Activated naive CD4-positive, alpha-beta T cell treated with anti-CD3 and anti-CD28 coated beads for 36 hours (primary cell): Measurements from ENCODE around the gene PIK3C3. TPM values are rescaled to one million over a fixed set of nuclear protein-coding genes. Genes with fewer than 3 reads are reported as not detected.

Experiments used
- CTCF ChIA-PET: fragments of 350-600 bp; sonication (Branson Sonifier 250); formaldehyde crosslinking; loops from one replicate; lab custom pipeline; 2021; ENCODE audit warnings: antibody characterized with exemption; lab: Charles Lee
- DNase-seq: peaks from one replicate; pipeline ENCODE4 v3.0.0-alpha.2; 2020
- H3K27ac Mint-ChIP-seq: one replicate; pipeline ENCODE4 v1.8.0; 2021; ENCODE audit warnings: mild to moderate bottlenecking, mixed read lengths
- H3K27me3 Mint-ChIP-seq: one replicate; pipeline ENCODE4 v1.8.0; 2021; ENCODE audit warnings: low read depth, mixed read lengths
- H3K36me3 Mint-ChIP-seq: one replicate; pipeline ENCODE4 v1.8.0; 2021; ENCODE audit warnings: low read depth, mixed read lengths
- H3K4me1 Mint-ChIP-seq: one replicate; pipeline ENCODE4 v1.8.0; 2021; ENCODE audit warnings: low read depth, mixed read lengths
- H3K4me3 Mint-ChIP-seq: one replicate; pipeline ENCODE4 v1.8.0; 2021; ENCODE audit warnings: mild to moderate bottlenecking, moderate library complexity, mixed read lengths
- H3K9me3 Mint-ChIP-seq: one replicate; pipeline ENCODE4 v1.8.0; 2021; ENCODE audit warnings: mixed read lengths
- intact Hi-C: fragments of 100-400 bp; cut with micrococcal nuclease; formaldehyde crosslinking; loops from one replicate; pipeline ENCODE4 v1.15.1; 2023
- total RNA-seq, 2 experiments: library from RNA; stranded (reverse); gene quantifications; one replicate each; pipeline ENCODE4 v1.2.3, GENCODE V29; 2021

The PIK3C3 gene
- total RNA-seq: 10 to 100 TPM; 35.3 to 35.4 TPM

GRCh38 chr18:41954827-41955613, at the start of gene PIK3C3:
PIK3C3 (plus strand) TSS chr18:41955234; CDS start chr18:41955292, 58 bp downstream.
- H3K4me1 Mint-ChIP-seq: peaks cover 32% of the 10 kb centered on the region
- peaks cover 2% of the 10 kb centered on the region for H3K27me3 Mint-ChIP-seq
- intact Hi-C loops: loop anchor here (1.0 kb wide), 3 partner anchors 8 to 28 kb away; no protein-coding TSS in a partner anchor
- CTCF ChIA-PET: interaction anchor here (0.6 to 1.3 kb wide), 2 partner anchors 21 to 1758 kb away, joined by 3 to 5 read pairs; no protein-coding TSS in a partner anchor
- peak within 1 kb of the TSS; percentile 100 for H3K4me3 Mint-ChIP-seq
- H3K27ac Mint-ChIP-seq: peak within 1 kb of the TSS; percentile 97
- DNase-seq: peak; percentile 97
- no peaks in the 10 kb centered on the region for H3K9me3 Mint-ChIP-seq
- H3K36me3 Mint-ChIP-seq: peaks cover 19% of the 10 kb centered on the region

GRCh38 chr18:41905786-41906527, 49.1 kb upstream of the PIK3C3 start:
- Mint-ChIP-seq H3K36me3 (no peaks in the 10 kb centered on the region), H3K9me3 (no peaks in the 10 kb centered on the region), H3K27me3 (no peaks in the 10 kb centered on the region), H3K4me1 (peaks cover 13% of the 10 kb centered on the region), H3K4me3 (no peak overlapping the region), H3K27ac (no peak overlapping the region)
- CTCF ChIA-PET: interaction anchor here (0.7 kb wide), 1 partner anchor 224 kb away, joined by 3 read pairs; no protein-coding TSS in a partner anchor
- DNase-seq: no peak
- intact Hi-C loops: loop anchor here (1.0 to 10.0 kb wide), 2 partner anchors 81 to 138 kb away; no protein-coding TSS in a partner anchor

GRCh38 chr18:41906528-41907146, 48.4 kb upstream of the PIK3C3 start:
- Mint-ChIP-seq H3K36me3 (no peaks in the 10 kb centered on the region), H3K27ac (no peak overlapping the region), H3K4me3 (no peak overlapping the region), H3K9me3 (no peaks in the 10 kb centered on the region), H3K4me1 (peaks cover 13% of the 10 kb centered on the region), H3K27me3 (no peaks in the 10 kb centered on the region)
- intact Hi-C loops: loop anchor here (1.0 to 10.0 kb wide), 2 partner anchors 82 to 138 kb away; no protein-coding TSS in a partner anchor
- CTCF ChIA-PET: no interaction called here
- peak; percentile 28 for DNase-seq

GRCh38 chr18:41917181-41917580, 37.9 kb upstream of the PIK3C3 start:
- H3K4me1 Mint-ChIP-seq: no peaks in the 10 kb centered on the region

GRCh38 chr18:41921770-41922169, 33.3 kb upstream of the PIK3C3 start:
- CTCF ChIA-PET: no interaction called here
- H3K4me3 Mint-ChIP-seq: no peak overlapping the region
- H3K27me3 Mint-ChIP-seq: peaks cover 13% of the 10 kb centered on the region
- H3K9me3 Mint-ChIP-seq: no peaks in the 10 kb centered on the region
- intact Hi-C loops: no loop called here
- H3K4me1 Mint-ChIP-seq: no peaks in the 10 kb centered on the region
- no peak overlapping the region for H3K27ac Mint-ChIP-seq
- no peak for DNase-seq
- no peaks in the 10 kb centered on the region for H3K36me3 Mint-ChIP-seq

More at GRCh38 chr18:41917181-41917580, 37.9 kb upstream of the PIK3C3 start:
- peaks cover 13% of the 10 kb centered on the region for H3K27me3 Mint-ChIP-seq
- intact Hi-C loops: no loop called here
- H3K36me3 Mint-ChIP-seq: no peaks in the 10 kb centered on the region
- DNase-seq: no peak
- H3K9me3 Mint-ChIP-seq: no peaks in the 10 kb centered on the region
- H3K27ac Mint-ChIP-seq: no peak overlapping the region
- CTCF ChIA-PET: no interaction called here
- no peak overlapping the region for H3K4me3 Mint-ChIP-seq

- CTCF ChIA-PET: no interaction called here
- Mint-ChIP-seq H3K4me1 (no peaks in the 10 kb centered on the region), H3K4me3 (no peak overlapping the region), H3K9me3 (no peaks in the 10 kb centered on the region), H3K27me3 (peaks cover 9% of the 10 kb centered on the region), H3K36me3 (no peaks in the 10 kb centered on the region), H3K27ac (no peak overlapping the region)
- DNase-seq: no peak
- intact Hi-C loops: no loop called here
Observed at GRCh38 chr18:41922176-41922575, 32.9 kb upstream of the PIK3C3 start.

- H3K4me3 Mint-ChIP-seq: no peak overlapping the region
- H3K9me3 Mint-ChIP-seq: no peaks in the 10 kb centered on the region
- CTCF ChIA-PET: no interaction called here
- H3K27ac Mint-ChIP-seq: no peak overlapping the region
- intact Hi-C loops: no loop called here
- no peak for DNase-seq
- no peaks in the 10 kb centered on the region for H3K4me1 Mint-ChIP-seq
- H3K36me3 Mint-ChIP-seq: no peaks in the 10 kb centered on the region
- H3K27me3 Mint-ChIP-seq: peaks cover 9% of the 10 kb centered on the region
Observed at GRCh38 chr18:41922841-41923240, 32.2 kb upstream of the PIK3C3 start.

GRCh38 chr18:41923446-41923845, 31.6 kb upstream of the PIK3C3 start:
- Mint-ChIP-seq H3K36me3 (no peaks in the 10 kb centered on the region), H3K27ac (no peak overlapping the region), H3K4me3 (no peak overlapping the region), H3K4me1 (no peaks in the 10 kb centered on the region), H3K9me3 (no peaks in the 10 kb centered on the region), H3K27me3 (peaks cover 9% of the 10 kb centered on the region)
- no peak for DNase-seq
- CTCF ChIA-PET: no interaction called here
- intact Hi-C loops: no loop called here

- Mint-ChIP-seq H3K27ac (no peak overlapping the region), H3K9me3 (peaks cover 2% of the 10 kb centered on the region), H3K27me3 (peaks cover 5% of the 10 kb centered on the region), H3K36me3 (no peaks in the 10 kb centered on the region), H3K4me3 (no peak overlapping the region), H3K4me1 (no peaks in the 10 kb centered on the region)
- CTCF ChIA-PET: interaction anchor here (0.9 kb wide), 1 partner anchor 21 kb away, joined by 3 read pairs; no protein-coding TSS in a partner anchor
- no peak for DNase-seq
- intact Hi-C loops: no loop called here
Observed at GRCh38 chr18:41928581-41928980, 26.5 kb upstream of the PIK3C3 start.

GRCh38 chr18:41932899-41933298, 22.1 kb upstream of the PIK3C3 start:
- CTCF ChIA-PET: no interaction called here
- H3K4me3 Mint-ChIP-seq: no peak overlapping the region
- intact Hi-C loops: no loop called here

GRCh38 chr18:41933778-41934177, 21.3 kb upstream of the PIK3C3 start:
- CTCF ChIA-PET: no interaction called here
- H3K4me3 Mint-ChIP-seq: no peak overlapping the region
- H3K27me3 Mint-ChIP-seq: peaks cover 11% of the 10 kb centered on the region
- intact Hi-C loops: no loop called here
- peaks cover 7% of the 10 kb centered on the region for H3K4me1 Mint-ChIP-seq
- no peaks in the 10 kb centered on the region for H3K36me3 Mint-ChIP-seq
- DNase-seq: no peak
- H3K9me3 Mint-ChIP-seq: peaks cover 2% of the 10 kb centered on the region
- no peak overlapping the region for H3K27ac Mint-ChIP-seq

More at GRCh38 chr18:41932899-41933298, 22.1 kb upstream of the PIK3C3 start:
- H3K36me3 Mint-ChIP-seq: no peaks in the 10 kb centered on the region
- peaks cover 7% of the 10 kb centered on the region for H3K4me1 Mint-ChIP-seq
- H3K27ac Mint-ChIP-seq: no peak overlapping the region
- peaks cover 2% of the 10 kb centered on the region for H3K9me3 Mint-ChIP-seq
- peaks cover 11% of the 10 kb centered on the region for H3K27me3 Mint-ChIP-seq
- DNase-seq: no peak

- intact Hi-C loops: no loop called here
- Mint-ChIP-seq H3K9me3 (peaks cover 2% of the 10 kb centered on the region), H3K4me1 (peaks cover 7% of the 10 kb centered on the region), H3K4me3 (no peak overlapping the region), H3K27me3 (peaks cover 25% of the 10 kb centered on the region), H3K27ac (no peak overlapping the region), H3K36me3 (no peaks in the 10 kb centered on the region)
- no peak for DNase-seq
- CTCF ChIA-PET: no interaction called here
Observed at GRCh38 chr18:41936471-41937134, 18.4 kb upstream of the PIK3C3 start.
